HL-60 (cell line): Measurements from ENCODE around the gene CYP1A2.
"Not testable (repeated sequence)": the region's sequence is repeated elsewhere in the genome, so short reads cannot be mapped to it uniquely, and the experiment has no call there.

ENCODE experiments used
- DNase-seq, 2 experiments: peaks; one replicate each; pipeline ENCODE4 v3.0.0-alpha.2; 2010 to 2020; ENCODE audit warnings: low read depth in 1 of 2, low spot score in 1 of 2
- H3K27ac ChIP-seq: fragments of 250-450 bp; sonication (Bioruptor Pico); replicated peaks from 2 replicates; pipeline ENCODE4 v1.5.1; 2020; ENCODE audit warnings: mild to moderate bottlenecking, moderate library complexity
- H3K27me3 ChIP-seq: fragments of 250-450 bp; sonication (Bioruptor Pico); 2 replicates; pipeline ENCODE4 v1.5.1; 2021; ENCODE audit warnings: mild to moderate bottlenecking, moderate library complexity; ENCODE audit not compliant: insufficient read depth, poor library complexity, severe bottlenecking
- H3K4me3 ChIP-seq: replicated peaks from 2 replicates; pipeline ENCODE4 v1.5.1; 2011; ENCODE audit warnings: mild to moderate bottlenecking, control low read depth, low read length; ENCODE audit not compliant: insufficient read depth
- GABPA ChIP-seq: IDR thresholded peaks from 2 replicates; pipeline ENCODE4 v1.6.1; 2012; ENCODE audit warnings: low read depth
- POLR2AphosphoS5 ChIP-seq: IDR thresholded peaks from 2 replicates; pipeline ENCODE4 v1.6.1; 2012; ENCODE audit warnings: low read depth
- SPI1 ChIP-seq: IDR thresholded peaks from 2 replicates; pipeline ENCODE4 v1.6.1; 2012; ENCODE audit warnings: low read depth, mild to moderate bottlenecking, borderline replicate concordance
- TF ChIP-seq, protein P1 (sequence below): IDR thresholded peaks from one replicate; pipeline ENCODE4 v1.5.1; 2011; ENCODE audit warnings: low read length, control low read depth, inconsistent platforms; ENCODE audit not compliant: insufficient read depth
- TF ChIP-seq, protein P2 (sequence below): IDR thresholded peaks from 2 replicates; pipeline ENCODE4 v1.6.1; 2012; ENCODE audit warnings: low read depth; ENCODE audit not compliant: insufficient replicate concordance

Gene CYP1A2

GRCh38 chr15:74726774-74727164 is 21.9 kb upstream of the CYP1A2 start:
- DNase-seq, result no peak
- Histone ChIP-seq H3K4me3 (peak overlapping the region; percentile 48; the same call in 1 of the 2 replicates), H3K27me3 (peaks cover 26% of the 10 kb centered on the region), H3K27ac (no peak overlapping the region)
- TF ChIP-seq GABPA (no peak), POLR2AphosphoS5 (no peak), SPI1 (no peak)
- TF ChIP-seq, protein P1, sequence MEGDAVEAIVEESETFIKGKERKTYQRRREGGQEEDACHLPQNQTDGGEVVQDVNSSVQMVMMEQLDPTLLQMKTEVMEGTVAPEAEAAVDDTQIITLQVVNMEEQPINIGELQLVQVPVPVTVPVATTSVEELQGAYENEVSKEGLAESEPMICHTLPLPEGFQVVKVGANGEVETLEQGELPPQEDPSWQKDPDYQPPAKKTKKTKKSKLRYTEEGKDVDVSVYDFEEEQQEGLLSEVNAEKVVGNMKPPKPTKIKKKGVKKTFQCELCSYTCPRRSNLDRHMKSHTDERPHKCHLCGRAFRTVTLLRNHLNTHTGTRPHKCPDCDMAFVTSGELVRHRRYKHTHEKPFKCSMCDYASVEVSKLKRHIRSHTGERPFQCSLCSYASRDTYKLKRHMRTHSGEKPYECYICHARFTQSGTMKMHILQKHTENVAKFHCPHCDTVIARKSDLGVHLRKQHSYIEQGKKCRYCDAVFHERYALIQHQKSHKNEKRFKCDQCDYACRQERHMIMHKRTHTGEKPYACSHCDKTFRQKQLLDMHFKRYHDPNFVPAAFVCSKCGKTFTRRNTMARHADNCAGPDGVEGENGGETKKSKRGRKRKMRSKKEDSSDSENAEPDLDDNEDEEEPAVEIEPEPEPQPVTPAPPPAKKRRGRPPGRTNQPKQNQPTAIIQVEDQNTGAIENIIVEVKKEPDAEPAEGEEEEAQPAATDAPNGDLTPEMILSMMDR, result no peak
- TF ChIP-seq, protein P2, sequence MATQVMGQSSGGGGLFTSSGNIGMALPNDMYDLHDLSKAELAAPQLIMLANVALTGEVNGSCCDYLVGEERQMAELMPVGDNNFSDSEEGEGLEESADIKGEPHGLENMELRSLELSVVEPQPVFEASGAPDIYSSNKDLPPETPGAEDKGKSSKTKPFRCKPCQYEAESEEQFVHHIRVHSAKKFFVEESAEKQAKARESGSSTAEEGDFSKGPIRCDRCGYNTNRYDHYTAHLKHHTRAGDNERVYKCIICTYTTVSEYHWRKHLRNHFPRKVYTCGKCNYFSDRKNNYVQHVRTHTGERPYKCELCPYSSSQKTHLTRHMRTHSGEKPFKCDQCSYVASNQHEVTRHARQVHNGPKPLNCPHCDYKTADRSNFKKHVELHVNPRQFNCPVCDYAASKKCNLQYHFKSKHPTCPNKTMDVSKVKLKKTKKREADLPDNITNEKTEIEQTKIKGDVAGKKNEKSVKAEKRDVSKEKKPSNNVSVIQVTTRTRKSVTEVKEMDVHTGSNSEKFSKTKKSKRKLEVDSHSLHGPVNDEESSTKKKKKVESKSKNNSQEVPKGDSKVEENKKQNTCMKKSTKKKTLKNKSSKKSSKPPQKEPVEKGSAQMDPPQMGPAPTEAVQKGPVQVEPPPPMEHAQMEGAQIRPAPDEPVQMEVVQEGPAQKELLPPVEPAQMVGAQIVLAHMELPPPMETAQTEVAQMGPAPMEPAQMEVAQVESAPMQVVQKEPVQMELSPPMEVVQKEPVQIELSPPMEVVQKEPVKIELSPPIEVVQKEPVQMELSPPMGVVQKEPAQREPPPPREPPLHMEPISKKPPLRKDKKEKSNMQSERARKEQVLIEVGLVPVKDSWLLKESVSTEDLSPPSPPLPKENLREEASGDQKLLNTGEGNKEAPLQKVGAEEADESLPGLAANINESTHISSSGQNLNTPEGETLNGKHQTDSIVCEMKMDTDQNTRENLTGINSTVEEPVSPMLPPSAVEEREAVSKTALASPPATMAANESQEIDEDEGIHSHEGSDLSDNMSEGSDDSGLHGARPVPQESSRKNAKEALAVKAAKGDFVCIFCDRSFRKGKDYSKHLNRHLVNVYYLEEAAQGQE, result no peak

GRCh38 chr15:74727727-74728126 is 20.9 kb upstream of the CYP1A2 start:
- peaks cover 26% of the 10 kb centered on the region for H3K27me3 ChIP-seq
- no peak for DNase-seq
- H3K4me3 ChIP-seq, result no peak overlapping the region
- TF ChIP-seq, protein P2, result no peak
- TF ChIP-seq, protein P1, result no peak
- TF ChIP-seq GABPA (no peak), SPI1 (no peak), POLR2AphosphoS5 (no peak)
- H3K27ac ChIP-seq, result no peak overlapping the region

GRCh38 chr15:74728699-74729098 is 19.9 kb upstream of the CYP1A2 start:
- peaks cover 26% of the 10 kb centered on the region for H3K27me3 ChIP-seq
- DNase-seq, H3K4me3 ChIP-seq, H3K27ac ChIP-seq: not testable (repeated sequence)

- not testable (repeated sequence) for DNase-seq, H3K27ac ChIP-seq, H3K4me3 ChIP-seq
- H3K27me3 ChIP-seq, result peaks cover 26% of the 10 kb centered on the region
Observed at GRCh38 chr15:74729372-74729771, 19.3 kb upstream of the CYP1A2 start.

GRCh38 chr15:74730619-74731316 is 17.9 kb upstream of the CYP1A2 start:
- no peak overlapping the region for H3K4me3 ChIP-seq
- H3K27ac ChIP-seq, result no peak overlapping the region
- TF ChIP-seq POLR2AphosphoS5 (no peak), GABPA (no peak)
- DNase-seq, result no peak
- peaks cover 21% of the 10 kb centered on the region for H3K27me3 ChIP-seq
